GM12878 (cell line): Measurements from ENCODE around the gene TBXA2R. TPM values are rescaled to one million over a fixed set of nuclear protein-coding genes. Genes with fewer than 3 reads are reported as not detected.

Experiments used
- ATAC-seq: fragments of 200-7000 bp; cut with Tn5 transposase; 3 replicates; pipeline ENCODE4 v1.9.1; 2020; ENCODE audit warnings: mild to moderate bottlenecking, moderate library complexity
- BruUV-seq: library from RNA; stranded (reverse); fragments of 400-500 nt; replicated peaks from 2 replicates; lab custom pipeline; 2021; lab: Mats Ljungman, UMichigan
- CTCF ChIA-PET: fragments of 300-600 bp; sonication (Branson Sonifier 250); formaldehyde crosslinking; extraction: SDS; loops from one replicate; lab custom pipeline; 2021; ENCODE audit warnings: inconsistent platforms; lab: Yijun Ruan, JAX
- POLR2A ChIA-PET: fragments of 350-600 bp; formaldehyde crosslinking; extraction: SDS; loops from one replicate; lab custom pipeline; 2021; ENCODE audit warnings: inconsistent platforms; lab: Charles Lee
- RAD21 ChIA-PET: fragments of 300-600 bp; sonication (Branson Sonifier 250); formaldehyde crosslinking; loops from one replicate; lab custom pipeline; 2023; ENCODE audit warnings: antibody characterized with exemption; ENCODE audit not compliant: unreplicated experiment; lab: Charles Lee
- SMC1A ChIA-PET: fragments of 300-600 bp; sonication (Branson Sonifier 250); formaldehyde crosslinking; loops from one replicate; lab custom pipeline; 2023; ENCODE audit not compliant: unreplicated experiment, uncharacterized antibody; lab: Charles Lee
- DNase-seq: peaks from one replicate; pipeline ENCODE4 v3.0.0-alpha.2; 2011; ENCODE audit warnings: low read depth, low spot score
- FAIRE-seq: peaks from 3 replicates; lab custom pipeline; 2011; peaks lifted over from hg19 to GRCh38; lab: Jason Lieb, UNC
- H2AFZ ChIP-seq: 2 replicates; pipeline ENCODE4 v1.6.0; 2011; ENCODE audit warnings: low read depth, low read length, control low read depth; ENCODE audit not compliant: control insufficient read depth
- H3K27ac ChIP-seq: 2 replicates; pipeline ENCODE4 v1.5.1; 2011; ENCODE audit warnings: control low read depth; ENCODE audit not compliant: control insufficient read depth, insufficient read depth
- H3K27me3 ChIP-seq, 2 experiments: replicated peaks in 1 of 2; 2 replicates each; pipeline versions ENCODE4 v1.6.0 to v1.6.1; 2011; ENCODE audit warnings: low read length in 1 of 2; ENCODE audit not compliant: control insufficient read depth in 2 of 2, insufficient read depth in 2 of 2
- H3K36me3 ChIP-seq, 2 experiments: 2 replicates each; pipeline ENCODE4 v1.5.1; 2011; ENCODE audit warnings: low read length in 1 of 2; ENCODE audit not compliant: control insufficient read depth in 2 of 2, insufficient read depth in 2 of 2
- H3K4me1 ChIP-seq: 2 replicates; pipeline ENCODE4 v1.6.1; 2011; ENCODE audit warnings: mild to moderate bottlenecking, low read length, moderate library complexity, mixed read lengths; ENCODE audit not compliant: control insufficient read depth, insufficient read depth
- H3K4me2 ChIP-seq: 2 replicates; pipeline ENCODE4 v1.6.0; 2011; ENCODE audit warnings: control low read depth; ENCODE audit not compliant: control insufficient read depth, insufficient read depth
- H3K4me3 ChIP-seq: fragments of 200-600 bp; sonication (generic); 2 replicates; pipeline ENCODE4 v1.5.1; 2016
- H3K79me2 ChIP-seq: 2 replicates; pipeline ENCODE4 v1.6.0; 2011; ENCODE audit warnings: low read length; ENCODE audit not compliant: control insufficient read depth, insufficient read depth
- H3K9ac ChIP-seq: 2 replicates; pipeline ENCODE4 v1.8.0; 2011; ENCODE audit warnings: low read length, control low read depth, mixed read lengths; ENCODE audit not compliant: control insufficient read depth, insufficient read depth
- H3K9me3 ChIP-seq: replicated peaks from 3 replicates; pipeline ENCODE4 v1.5.1; 2011; ENCODE audit warnings: mild to moderate bottlenecking, low read length; ENCODE audit not compliant: control insufficient read depth, insufficient read depth
- H4K20me1 ChIP-seq: 2 replicates; pipeline ENCODE4 v1.6.0; 2011; ENCODE audit not compliant: control insufficient read depth, insufficient read depth
- ATF7 ChIP-seq: fragments of 450-650 bp; IDR thresholded peaks from 2 replicates; pipeline ENCODE4 v1.6.1; 2016; ENCODE audit warnings: low read depth, mild to moderate bottlenecking
- BCL3 ChIP-seq: IDR thresholded peaks from 2 replicates; pipeline ENCODE4 v1.6.1; 2011; ENCODE audit warnings: borderline replicate concordance, low read depth, mild to moderate bottlenecking, moderate library complexity, low read length; ENCODE audit not compliant: insufficient read depth, poor library complexity, severe bottlenecking
- CHD4 ChIP-seq: fragments of 200-600 bp; sonication (generic); IDR thresholded peaks from 2 replicates; pipeline ENCODE4 v1.6.1; 2016; ENCODE audit warnings: mild to moderate bottlenecking
- HCFC1 ChIP-seq: fragments of 150-350 bp; IDR thresholded peaks from 2 replicates; pipeline ENCODE4 v1.6.1; 2014; ENCODE audit warnings: low read length
- NBN ChIP-seq: fragments of 450-650 bp; IDR thresholded peaks from 2 replicates; pipeline ENCODE4 v1.6.1; 2016
- NFYA ChIP-seq: IDR thresholded peaks from 2 replicates; pipeline ENCODE4 v1.6.1; 2011; ENCODE audit warnings: low read depth, mild to moderate bottlenecking, low read length, improper control_type of control experiment, borderline replicate concordance
- PRDM15 ChIP-seq: fragments of 450-650 bp; formaldehyde crosslinking; IDR thresholded peaks from 2 replicates; pipeline ENCODE4 v1.4.0; 2020; ENCODE audit warnings: mild to moderate bottlenecking, moderate library complexity
- RBBP5 ChIP-seq: fragments of 200-600 bp; sonication (generic); conservative IDR thresholded peaks from 2 replicates; pipeline ENCODE4 v1.6.1; 2016
- SPI1 ChIP-seq: IDR thresholded peaks from 2 replicates; pipeline ENCODE4 v1.6.1; 2011; ENCODE audit warnings: low read depth, mild to moderate bottlenecking, low read length, moderate library complexity, borderline replicate concordance; ENCODE audit not compliant: insufficient read depth
- TAF1 ChIP-seq: IDR thresholded peaks from 2 replicates; pipeline ENCODE4 v1.6.1; 2011; ENCODE audit warnings: mild to moderate bottlenecking, low read depth, low read length, borderline replicate concordance
- ZZZ3 ChIP-seq: IDR thresholded peaks from 2 replicates; pipeline ENCODE4 v1.6.1; 2011; ENCODE audit warnings: low read depth; ENCODE audit not compliant: control insufficient read depth, insufficient read length
- WGBS: methylation state at CpG from one replicate; pipeline ENCODE4 v1.1.6; 2016; ENCODE audit warnings: low lambda C conversion rate; ENCODE audit not compliant: insufficient replicate concordance, insufficient coverage; ENCODE audit errors: missing lambda C conversion rate; 5-methylcytosine and 5-hydroxymethylcytosine counted together
- in situ Hi-C: fragments of 300-500 bp; cut with MboI; formaldehyde crosslinking; loops from 9 replicates; pipeline ENCODE4 v1.14.3; 2018; ENCODE audit warnings: mixed read lengths
- intact Hi-C: fragments of 100-400 bp; cut with micrococcal nuclease; formaldehyde crosslinking; loops from one replicate; pipeline ENCODE4 v1.14.2; 2022; ENCODE audit not compliant: unreplicated experiment
- polyA plus RNA-seq, 11 experiments: library from polyadenylated mRNA; depleted of rRNA in 4 of 11; unstranded in 6 of 11; stranded (reverse) in 5 of 11; fragments of >200 nt; fragmentation: Nextera tagmentation in 4 of 11; fragmentation: Illumina TruSeq in 1 of 11; extraction: Ambion mirVana in 4 of 11; extraction: Trizol in 1 of 11; gene quantifications; 1 replicate in 1 of 11; 2 replicates in 10 of 11; pipeline versions ENCODE4 v1.2.1 to v1.2.3, GENCODE V29; 2011 to 2016; ENCODE audit warnings: inconsistent platforms in 2 of 11, missing spikeins in 2 of 11, low read depth in 1 of 11
- total RNA-seq, 4 experiments: library from RNA; depleted of rRNA in 3 of 4; stranded (reverse); fragments of >200 nt in 3 of 4; fragmentation: Illumina TruSeq in 1 of 4; extraction: Trizol in 1 of 4; gene quantifications; 2 replicates each; pipeline versions ENCODE4 v1.2.1 to v1.2.3, GENCODE V29; 2013 to 2021
- TF ChIP-seq, protein P1 (sequence below): fragments of 450-650 bp; formaldehyde crosslinking; IDR thresholded peaks from 2 replicates; pipeline ENCODE4 v1.5.0; 2022; ENCODE audit warnings: mild to moderate bottlenecking, missing genetic modification characterization

Gene TBXA2R
- total and polyA plus RNA-seq, 10 of the 15 experiments (the other 5 are each of a cell fraction or from before 2014, with no cell fraction given) = 0.03 TPM; not detected in 8

DNA sequence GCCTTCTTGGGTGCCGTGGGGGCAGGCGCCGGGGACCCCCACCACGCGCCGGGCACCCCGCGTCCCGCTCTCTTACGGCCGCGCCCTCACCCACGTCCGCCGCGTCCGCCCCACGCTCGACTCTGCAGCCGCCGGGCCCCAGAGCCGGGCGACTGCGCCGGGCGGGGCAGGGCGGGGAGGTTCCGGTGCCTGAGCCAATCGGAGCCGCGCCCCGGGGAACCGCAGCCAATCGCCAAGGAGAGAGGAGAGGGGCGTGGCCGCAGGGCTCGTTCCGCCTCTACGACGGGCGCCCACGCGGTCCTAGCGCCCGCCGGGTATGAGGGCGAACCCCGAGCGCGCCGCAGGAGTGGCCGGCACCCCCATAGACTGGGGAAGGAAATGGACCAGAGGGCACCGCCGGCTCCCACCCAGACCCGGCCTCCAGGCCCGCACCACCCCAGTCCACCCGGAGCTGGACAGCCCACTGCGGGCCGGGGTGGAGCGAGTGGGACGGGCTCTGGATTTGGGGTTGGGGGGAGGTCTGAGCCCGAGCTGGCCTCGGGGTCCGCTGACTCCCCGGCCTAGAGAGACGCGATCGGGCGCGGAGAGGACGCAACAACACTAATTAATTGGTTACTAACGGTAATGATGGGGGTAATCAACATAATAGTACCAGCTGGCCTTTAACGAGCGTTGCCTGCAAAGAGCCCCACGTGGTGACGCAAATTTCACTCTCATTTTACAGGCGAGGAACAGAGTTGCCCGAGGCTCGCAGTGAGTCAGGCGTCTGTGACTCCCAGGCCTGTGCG lies 49.0 kb downstream of the TBXA2R start, which contains the start of gene MFSD12 (continued):
- TF ChIP-seq TAF1 = peak; percentile 62; the same call in 1 of the 2 replicates
- TF ChIP-seq ATF7 = no peak; the same call in 1 of the 2 replicates
- TF ChIP-seq CHD4 = no peak
- TF ChIP-seq RBBP5 = no peak
- no peak for TF ChIP-seq SPI1
- TF ChIP-seq NBN = 0 out of 2 replicates have a peak, but pooled peaks have one; percentile 36
- TF ChIP-seq ZZZ3 = no peak

- ATAC-seq = peak; percentile 18
- in situ Hi-C loops = no loop called here
- no peaks in the 10 kb centered on the region for H3K9me3 ChIP-seq
- FAIRE-seq = no peak
- H3K27me3 ChIP-seq = no peaks in the 10 kb centered on the region
- ChIA-PET CTCF (interaction anchor here (0.6 to 3.4 kb wide), 4 partner anchors 11 to 163 kb away, joined by 3 to 20 read pairs (median 4); no protein-coding TSS in a partner anchor), POLR2A (interaction anchor here (0.5 to 1.2 kb wide), 6 partner anchors 8 to 858 kb away, joined by 3 to 6 read pairs (median 4); partner anchors contain the start of gene HMG20B), SMC1A (interaction anchor here (0.7 kb wide), 1 partner anchor 56 kb away, joined by 3 read pairs; the partner anchor contains the start of gene DOHH), RAD21 (interaction anchor here (0.9 to 1.2 kb wide), 3 partner anchors 12 to 70 kb away, joined by 3 to 4 read pairs (median 4); partner anchors contain the start of gene CACTIN)
- BruUV-seq = no TSS peak
- DNase-seq = no peak
- H4K20me1 ChIP-seq = no peaks in the 10 kb centered on the region
- H3K36me3 ChIP-seq = no peaks in the 10 kb centered on the region
- H3K27ac ChIP-seq = peak overlapping the region; percentile 21
- H3K4me1 ChIP-seq = peaks cover 28% of the 10 kb centered on the region
- H3K4me2 ChIP-seq = peak overlapping the region; percentile 75
- intact Hi-C loops = loop anchor here (5.0 kb wide), 1 partner anchor 70 kb away; the partner anchor contains the start of gene CACTIN
- H3K9ac ChIP-seq = peak overlapping the region; percentile 50
- H2AFZ ChIP-seq = 0 out of 2 replicates have a peak overlapping the region, but pooled peaks have one; percentile 2
- H3K79me2 ChIP-seq = peaks cover 37% of the 10 kb centered on the region
- under 1% methylated on average over 56 of the region's 60 CpGs for WGBS
- peak overlapping the region; percentile 94 for H3K4me3 ChIP-seq
- no peak for TF ChIP-seq NFYA
- TF ChIP-seq PRDM15 = no peak
- no peak for TF ChIP-seq HCFC1
- no peak for TF ChIP-seq BCL3
- TF ChIP-seq, protein P1, sequence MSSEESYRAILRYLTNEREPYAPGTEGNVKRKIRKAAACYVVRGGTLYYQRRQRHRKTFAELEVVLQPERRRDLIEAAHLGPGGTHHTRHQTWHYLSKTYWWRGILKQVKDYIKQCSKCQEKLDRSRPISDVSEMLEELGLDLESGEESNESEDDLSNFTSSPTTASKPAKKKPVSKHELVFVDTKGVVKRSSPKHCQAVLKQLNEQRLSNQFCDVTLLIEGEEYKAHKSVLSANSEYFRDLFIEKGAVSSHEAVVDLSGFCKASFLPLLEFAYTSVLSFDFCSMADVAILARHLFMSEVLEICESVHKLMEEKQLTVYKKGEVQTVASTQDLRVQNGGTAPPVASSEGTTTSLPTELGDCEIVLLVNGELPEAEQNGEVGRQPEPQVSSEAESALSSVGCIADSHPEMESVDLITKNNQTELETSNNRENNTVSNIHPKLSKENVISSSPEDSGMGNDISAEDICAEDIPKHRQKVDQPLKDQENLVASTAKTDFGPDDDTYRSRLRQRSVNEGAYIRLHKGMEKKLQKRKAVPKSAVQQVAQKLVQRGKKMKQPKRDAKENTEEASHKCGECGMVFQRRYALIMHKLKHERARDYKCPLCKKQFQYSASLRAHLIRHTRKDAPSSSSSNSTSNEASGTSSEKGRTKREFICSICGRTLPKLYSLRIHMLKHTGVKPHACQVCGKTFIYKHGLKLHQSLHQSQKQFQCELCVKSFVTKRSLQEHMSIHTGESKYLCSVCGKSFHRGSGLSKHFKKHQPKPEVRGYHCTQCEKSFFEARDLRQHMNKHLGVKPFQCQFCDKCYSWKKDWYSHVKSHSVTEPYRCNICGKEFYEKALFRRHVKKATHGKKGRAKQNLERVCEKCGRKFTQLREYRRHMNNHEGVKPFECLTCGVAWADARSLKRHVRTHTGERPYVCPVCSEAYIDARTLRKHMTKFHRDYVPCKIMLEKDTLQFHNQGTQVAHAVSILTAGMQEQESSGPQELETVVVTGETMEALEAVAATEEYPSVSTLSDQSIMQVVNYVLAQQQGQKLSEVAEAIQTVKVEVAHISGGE = no peak
Measured at GRCh38 chr19:3556978-3557460, 49.7 kb downstream of the TBXA2R start.
